ENCODE measurements around the gene ANKRD29. TPM values are rescaled to one million over a fixed set of nuclear protein-coding genes. Genes with fewer than 3 reads are reported as not detected.

Gene ANKRD29
- total RNA-seq, 1 donor from 2014 or later: 0.65 TPM

DNA sequence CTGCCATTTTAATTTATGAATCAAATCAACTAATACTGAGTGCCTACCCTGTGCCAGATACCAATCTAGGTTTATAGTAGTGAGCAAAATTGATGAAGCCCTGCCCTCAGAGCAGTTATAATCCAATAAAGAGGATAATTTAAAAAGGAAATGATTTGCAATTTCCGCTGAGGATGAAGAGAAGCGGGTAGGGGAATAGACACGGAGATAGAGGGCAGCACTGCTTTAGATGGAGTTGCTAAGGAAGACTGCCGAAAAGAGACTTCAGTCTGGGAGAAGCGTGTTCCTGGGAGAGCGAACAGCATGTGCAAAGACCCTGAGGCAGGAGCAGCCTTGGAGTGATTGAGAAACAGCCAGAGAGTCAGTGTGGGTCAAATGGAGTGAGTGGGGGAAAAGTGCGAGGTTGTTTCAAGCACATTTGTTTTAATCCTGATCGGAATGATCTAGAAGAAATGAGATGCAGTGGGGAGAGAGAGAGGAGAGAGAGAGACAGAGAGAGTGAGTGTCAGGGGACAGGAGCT lies 38.9 kb upstream of the ANKRD29 start:
- Mint-ChIP-seq H3K27me3 (ENCODE audit: insufficient read depth, low read depth) (peaks cover 2% of the 10 kb centered on the region), H3K4me3 (no peak overlapping the region), H3K4me1 (no peaks in the 10 kb centered on the region), H3K9me3 (no peaks in the 10 kb centered on the region), H3K36me3 (no peaks in the 10 kb centered on the region), H3K27ac (no peak overlapping the region)
- no peak for TF ChIP-seq EZH2 (IDR thresholded peaks at IDR 0.05)
- TF ChIP-seq, protein P1, sequence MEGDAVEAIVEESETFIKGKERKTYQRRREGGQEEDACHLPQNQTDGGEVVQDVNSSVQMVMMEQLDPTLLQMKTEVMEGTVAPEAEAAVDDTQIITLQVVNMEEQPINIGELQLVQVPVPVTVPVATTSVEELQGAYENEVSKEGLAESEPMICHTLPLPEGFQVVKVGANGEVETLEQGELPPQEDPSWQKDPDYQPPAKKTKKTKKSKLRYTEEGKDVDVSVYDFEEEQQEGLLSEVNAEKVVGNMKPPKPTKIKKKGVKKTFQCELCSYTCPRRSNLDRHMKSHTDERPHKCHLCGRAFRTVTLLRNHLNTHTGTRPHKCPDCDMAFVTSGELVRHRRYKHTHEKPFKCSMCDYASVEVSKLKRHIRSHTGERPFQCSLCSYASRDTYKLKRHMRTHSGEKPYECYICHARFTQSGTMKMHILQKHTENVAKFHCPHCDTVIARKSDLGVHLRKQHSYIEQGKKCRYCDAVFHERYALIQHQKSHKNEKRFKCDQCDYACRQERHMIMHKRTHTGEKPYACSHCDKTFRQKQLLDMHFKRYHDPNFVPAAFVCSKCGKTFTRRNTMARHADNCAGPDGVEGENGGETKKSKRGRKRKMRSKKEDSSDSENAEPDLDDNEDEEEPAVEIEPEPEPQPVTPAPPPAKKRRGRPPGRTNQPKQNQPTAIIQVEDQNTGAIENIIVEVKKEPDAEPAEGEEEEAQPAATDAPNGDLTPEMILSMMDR (IDR thresholded peaks at IDR 0.05): no peak
- TF ChIP-seq EZH2phosphoT487 (IDR thresholded peaks at IDR 0.05): no peak
- Histone ChIP-seq H3K36me3 (no peaks in the 10 kb centered on the region), H2AFZ (replicated peaks) (no peak overlapping the region), H3K4me2 (no peak overlapping the region), H3K27ac (no peak overlapping the region), H3K4me3 (no peak overlapping the region), H3K9me3 (ENCODE audit: low read depth) (no peaks in the 10 kb centered on the region), H3F3A (ENCODE audit: low read depth) (no peaks in the 10 kb centered on the region), H3K27me3 (no peaks in the 10 kb centered on the region), H4K20me1 (ENCODE audit: low read depth) (no peaks in the 10 kb centered on the region), H3K4me1 (no peaks in the 10 kb centered on the region), H3K9ac (no peak overlapping the region), H3K79me2 (ENCODE audit: low read depth) (no peaks in the 10 kb centered on the region)
- DNase-seq (ENCODE audit: low spot score): no peak

DNA sequence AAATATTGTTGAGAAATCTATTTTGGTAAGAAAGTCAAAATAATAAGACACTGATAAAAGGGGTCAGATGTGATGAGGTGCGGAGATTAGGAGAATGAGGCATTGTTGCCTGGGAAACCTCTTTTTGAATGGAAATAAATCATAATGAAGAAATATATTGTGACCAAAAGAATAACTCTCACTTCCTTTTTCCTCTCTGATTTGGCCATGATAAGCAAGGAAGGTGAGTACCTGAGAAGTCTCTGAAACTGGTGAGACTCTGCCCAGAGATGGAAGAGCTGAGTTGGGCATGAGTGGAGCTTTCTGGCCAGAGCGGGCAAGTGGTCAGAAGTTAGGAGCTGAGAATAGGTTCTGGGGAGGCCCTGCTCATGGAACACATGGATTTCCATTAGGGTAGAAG lies 38.3 kb upstream of the ANKRD29 start:
- no peaks in the 10 kb centered on the region for H4K20me1 ChIP-seq (ENCODE audit: low read depth)
- H3K27ac Mint-ChIP-seq: no peak overlapping the region
- no peak overlapping the region for H3K4me3 Mint-ChIP-seq
- no peak overlapping the region for H3K4me2 ChIP-seq
- no peaks in the 10 kb centered on the region for H3K9me3 Mint-ChIP-seq
- no peaks in the 10 kb centered on the region for H3K9me3 ChIP-seq (ENCODE audit: low read depth)
- H3K27me3 Mint-ChIP-seq (ENCODE audit: insufficient read depth, low read depth): peaks cover 2% of the 10 kb centered on the region
- DNase-seq (ENCODE audit: low spot score): no peak
- H3F3A ChIP-seq (ENCODE audit: low read depth): no peaks in the 10 kb centered on the region
- no peaks in the 10 kb centered on the region for H3K4me1 ChIP-seq
- no peaks in the 10 kb centered on the region for H3K36me3 ChIP-seq
- no peak overlapping the region for H3K9ac ChIP-seq
- no peak overlapping the region for H3K27ac ChIP-seq
- TF ChIP-seq EZH2 (IDR thresholded peaks at IDR 0.05) (no peak), EZH2phosphoT487 (IDR thresholded peaks at IDR 0.05) (no peak)
- TF ChIP-seq, protein P1 (IDR thresholded peaks at IDR 0.05): no peak
- H2AFZ ChIP-seq (replicated peaks): no peak overlapping the region
- no peaks in the 10 kb centered on the region for H3K36me3 Mint-ChIP-seq
- H3K4me3 ChIP-seq: no peak overlapping the region
- no peaks in the 10 kb centered on the region for H3K4me1 Mint-ChIP-seq
- H3K27me3 ChIP-seq: no peaks in the 10 kb centered on the region
- H3K79me2 ChIP-seq (ENCODE audit: low read depth): no peaks in the 10 kb centered on the region

DNA sequence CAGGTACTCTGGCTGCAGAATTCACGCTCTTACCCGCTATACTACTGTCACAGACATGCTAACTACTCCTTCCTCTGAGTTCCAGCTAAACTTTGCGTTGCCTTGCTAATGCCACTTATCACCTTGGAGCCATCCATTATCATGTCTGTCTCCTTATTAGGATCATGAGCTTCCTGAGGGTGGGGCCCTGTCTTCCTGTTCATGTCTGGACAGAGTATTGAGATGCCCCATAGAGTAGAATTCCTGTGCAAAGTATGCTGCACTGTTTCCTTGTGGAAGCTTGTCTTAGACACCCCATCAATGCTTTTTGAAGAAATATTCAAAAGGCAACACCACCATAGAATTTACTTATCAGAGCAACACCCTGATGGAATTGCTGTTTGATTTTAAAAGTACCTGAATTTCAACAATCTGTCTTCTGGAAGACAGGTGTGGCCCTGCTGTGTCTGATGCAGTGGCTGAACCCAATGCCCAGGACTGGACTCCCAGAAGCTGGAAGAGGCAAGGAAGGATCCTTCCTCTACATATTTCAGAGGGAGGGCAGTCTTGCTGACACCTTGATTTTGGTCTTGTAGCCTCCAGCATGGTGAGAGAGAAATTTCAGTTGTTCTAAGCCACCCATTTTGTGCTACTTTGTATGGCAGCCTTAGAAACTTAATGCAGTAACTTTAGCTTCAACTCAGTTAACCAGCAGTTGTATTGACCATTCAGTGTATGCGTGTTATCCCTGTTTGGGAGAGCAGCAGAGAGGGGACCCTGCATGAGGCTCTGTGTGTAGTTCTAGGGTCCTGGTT lies 32.1 kb upstream of the ANKRD29 start:
- Mint-ChIP-seq H3K36me3 (no peaks in the 10 kb centered on the region), H3K4me3 (no peak overlapping the region), H3K9me3 (no peaks in the 10 kb centered on the region), H3K27me3 (ENCODE audit: insufficient read depth, low read depth) (peaks cover 10% of the 10 kb centered on the region), H3K27ac (no peak overlapping the region), H3K4me1 (peaks cover 4% of the 10 kb centered on the region)
- H2AFZ ChIP-seq (replicated peaks): no peak overlapping the region
- no peak overlapping the region for H3K4me2 ChIP-seq
- no peak overlapping the region for H3K9ac ChIP-seq
- no peaks in the 10 kb centered on the region for H3K4me1 ChIP-seq
- no peaks in the 10 kb centered on the region for H3K9me3 ChIP-seq (ENCODE audit: low read depth)
- H3K27me3 ChIP-seq: peaks cover 29% of the 10 kb centered on the region
- H3F3A ChIP-seq (ENCODE audit: low read depth): no peaks in the 10 kb centered on the region
- DNase-seq (ENCODE audit: low spot score): no peak
- H3K36me3 ChIP-seq: no peaks in the 10 kb centered on the region
- H3K4me3 ChIP-seq: no peak overlapping the region
- H3K27ac ChIP-seq: no peak overlapping the region
- TF ChIP-seq, protein P1 (IDR thresholded peaks at IDR 0.05): no peak
- TF ChIP-seq EZH2 (IDR thresholded peaks at IDR 0.05) (no peak), EZH2phosphoT487 (IDR thresholded peaks at IDR 0.05) (no peak)
- H3K79me2 ChIP-seq (ENCODE audit: low read depth): no peaks in the 10 kb centered on the region
- H4K20me1 ChIP-seq (ENCODE audit: low read depth): no peaks in the 10 kb centered on the region

Measured in neural progenitor cell (in vitro differentiated cells).